Endothelial cell (in vitro differentiated cells): ENCODE measurements around the gene DNAH9. TPM values are rescaled to one million over a fixed set of nuclear protein-coding genes. Genes with fewer than 3 reads are reported as not detected.

ENCODE experiments used
- DNase-seq: peaks from one replicate; pipeline ENCODE4 v3.0.0; 2021; ENCODE audit warnings: low spot score
- H3K27ac Mint-ChIP-seq: one replicate; pipeline ENCODE4 v1.8.0; 2021; ENCODE audit warnings: mixed read lengths, inconsistent platforms; ENCODE audit not compliant: unreplicated experiment
- H3K27me3 Mint-ChIP-seq: one replicate; pipeline ENCODE4 v1.8.0; 2021; ENCODE audit warnings: mild to moderate bottlenecking, moderate library complexity, mixed read lengths, inconsistent platforms; ENCODE audit not compliant: unreplicated experiment
- H3K36me3 Mint-ChIP-seq: one replicate; pipeline ENCODE4 v1.8.0; 2021; ENCODE audit warnings: mild to moderate bottlenecking, low read depth, mixed read lengths, inconsistent platforms; ENCODE audit not compliant: unreplicated experiment
- H3K4me1 Mint-ChIP-seq: one replicate; pipeline ENCODE4 v1.8.0; 2021; ENCODE audit warnings: mild to moderate bottlenecking, mixed read lengths, inconsistent platforms; ENCODE audit not compliant: unreplicated experiment
- H3K4me3 Mint-ChIP-seq: one replicate; pipeline ENCODE4 v1.8.0; 2021; ENCODE audit warnings: mild to moderate bottlenecking, mixed read lengths, inconsistent platforms; ENCODE audit not compliant: unreplicated experiment
- H3K9me3 Mint-ChIP-seq: one replicate; pipeline ENCODE4 v1.8.0; 2021; ENCODE audit warnings: mixed read lengths, inconsistent platforms; ENCODE audit not compliant: unreplicated experiment
- total RNA-seq: library from RNA; stranded (reverse); fragmentation: NEBNext Ultra II Directional; extraction: Animal tissue kit (Norgen Biotek cat#: 25700); gene quantifications from one replicate; pipeline ENCODE4 v1.2.1, GENCODE V29; 2021; ENCODE audit not compliant: unreplicated experiment
- TF ChIP-seq, protein P1 (sequence below): fragments of 200-600 bp; sonication (generic); IDR thresholded peaks from one replicate; pipeline ENCODE4 v1.5.0; 2021; ENCODE audit warnings: antibody characterized with exemption; ENCODE audit not compliant: unreplicated experiment

The DNAH9 gene
- total RNA-seq, 1 donor from 2014 or later = not detected

DNA sequence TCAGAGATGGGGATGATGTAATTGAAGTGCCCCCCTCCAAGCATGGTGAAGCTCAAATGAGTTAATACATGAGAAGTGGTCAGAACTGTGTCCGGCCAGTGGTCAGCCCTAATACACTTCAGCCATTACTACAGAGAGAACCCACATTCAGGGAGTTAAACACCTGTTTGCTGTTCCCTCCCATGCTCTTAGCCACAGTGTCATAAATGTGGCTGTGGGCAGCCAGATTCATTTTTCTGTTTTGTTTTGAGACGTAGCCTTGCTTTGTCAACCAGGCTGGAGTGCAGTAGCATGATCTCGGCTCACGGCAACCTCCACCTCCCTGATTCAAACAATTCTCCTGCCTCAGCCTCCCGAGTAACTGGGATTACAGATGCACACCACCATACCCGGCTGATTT is 139.9 kb downstream of the DNAH9 start:
- peaks cover 38% of the 10 kb centered on the region for H3K9me3 Mint-ChIP-seq
- no peaks in the 10 kb centered on the region for H3K36me3 Mint-ChIP-seq
- no peak overlapping the region for H3K27ac Mint-ChIP-seq
- H3K4me1 Mint-ChIP-seq = no peaks in the 10 kb centered on the region
- TF ChIP-seq, protein P1, sequence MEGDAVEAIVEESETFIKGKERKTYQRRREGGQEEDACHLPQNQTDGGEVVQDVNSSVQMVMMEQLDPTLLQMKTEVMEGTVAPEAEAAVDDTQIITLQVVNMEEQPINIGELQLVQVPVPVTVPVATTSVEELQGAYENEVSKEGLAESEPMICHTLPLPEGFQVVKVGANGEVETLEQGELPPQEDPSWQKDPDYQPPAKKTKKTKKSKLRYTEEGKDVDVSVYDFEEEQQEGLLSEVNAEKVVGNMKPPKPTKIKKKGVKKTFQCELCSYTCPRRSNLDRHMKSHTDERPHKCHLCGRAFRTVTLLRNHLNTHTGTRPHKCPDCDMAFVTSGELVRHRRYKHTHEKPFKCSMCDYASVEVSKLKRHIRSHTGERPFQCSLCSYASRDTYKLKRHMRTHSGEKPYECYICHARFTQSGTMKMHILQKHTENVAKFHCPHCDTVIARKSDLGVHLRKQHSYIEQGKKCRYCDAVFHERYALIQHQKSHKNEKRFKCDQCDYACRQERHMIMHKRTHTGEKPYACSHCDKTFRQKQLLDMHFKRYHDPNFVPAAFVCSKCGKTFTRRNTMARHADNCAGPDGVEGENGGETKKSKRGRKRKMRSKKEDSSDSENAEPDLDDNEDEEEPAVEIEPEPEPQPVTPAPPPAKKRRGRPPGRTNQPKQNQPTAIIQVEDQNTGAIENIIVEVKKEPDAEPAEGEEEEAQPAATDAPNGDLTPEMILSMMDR = no peak
- no peak overlapping the region for H3K4me3 Mint-ChIP-seq
- no peak for DNase-seq
- H3K27me3 Mint-ChIP-seq = peaks cover 2% of the 10 kb centered on the region

DNA sequence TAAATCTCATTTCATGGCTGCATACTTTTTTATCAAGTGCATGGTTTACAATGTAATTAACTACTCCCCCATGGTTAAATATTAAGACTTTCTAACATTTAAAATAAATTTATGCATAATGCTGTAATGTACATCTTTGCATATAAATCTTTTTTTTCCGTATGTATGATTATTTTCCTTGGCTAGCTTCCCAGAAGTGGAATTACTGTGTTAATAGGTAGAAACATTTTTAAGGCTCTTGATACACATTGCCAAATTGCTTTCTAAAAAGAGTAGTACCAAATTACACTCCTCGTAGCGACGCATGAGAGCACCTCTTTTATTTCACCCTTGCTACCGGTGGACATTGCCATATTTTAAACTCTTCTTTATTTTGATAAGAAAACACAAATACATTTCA is 141.1 kb downstream of the DNAH9 start:
- TF ChIP-seq, protein P1 = no peak
- no peak for DNase-seq
- Mint-ChIP-seq H3K27me3 (peaks cover 6% of the 10 kb centered on the region), H3K4me3 (no peak overlapping the region), H3K36me3 (no peaks in the 10 kb centered on the region), H3K4me1 (no peaks in the 10 kb centered on the region), H3K27ac (no peak overlapping the region), H3K9me3 (peaks cover 38% of the 10 kb centered on the region)

DNA sequence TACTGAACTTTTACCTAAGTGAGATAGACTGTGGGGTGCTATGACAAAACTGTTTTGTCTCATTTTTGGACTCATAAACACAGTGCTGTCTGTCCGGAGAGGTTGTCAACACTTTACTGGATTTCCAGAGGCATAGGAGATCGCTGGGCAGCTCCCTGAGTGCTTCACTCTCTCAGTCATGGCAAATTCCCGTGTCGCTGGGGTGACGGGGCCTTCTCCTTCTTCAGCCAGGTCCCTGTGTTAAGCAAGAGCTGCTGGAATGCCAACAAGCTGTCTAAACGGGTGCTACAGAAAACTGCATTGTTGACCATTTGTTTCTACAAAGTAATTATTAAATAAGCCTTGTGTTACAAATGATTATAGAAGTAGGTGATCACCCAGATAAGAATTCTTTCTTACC is 141.6 kb downstream of the DNAH9 start:
- H3K36me3 Mint-ChIP-seq = no peaks in the 10 kb centered on the region
- H3K27ac Mint-ChIP-seq = no peak overlapping the region
- no peak for DNase-seq
- H3K4me1 Mint-ChIP-seq = no peaks in the 10 kb centered on the region
- H3K4me3 Mint-ChIP-seq = no peak overlapping the region
- peaks cover 41% of the 10 kb centered on the region for H3K9me3 Mint-ChIP-seq
- peaks cover 6% of the 10 kb centered on the region for H3K27me3 Mint-ChIP-seq
- TF ChIP-seq, protein P1 = no peak

DNA sequence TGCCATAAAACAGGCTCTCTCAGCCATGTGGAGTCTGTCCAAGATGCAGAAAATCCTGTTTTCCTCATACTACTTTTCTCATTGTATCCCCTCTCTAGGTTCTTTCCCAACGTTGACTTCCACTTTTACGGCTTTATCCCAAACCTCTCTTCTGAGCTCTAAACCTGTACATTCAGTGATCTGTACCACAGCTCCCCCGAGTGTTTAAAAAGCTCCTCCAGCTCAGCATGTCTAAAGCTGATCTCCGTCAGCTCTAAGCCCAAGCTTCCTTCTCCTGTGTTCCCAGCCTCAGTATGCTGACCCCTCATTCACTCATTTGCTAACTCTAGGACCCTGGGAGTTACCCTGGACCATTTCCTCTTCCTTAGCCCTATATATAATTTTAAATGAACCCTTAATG is 144.6 kb downstream of the DNAH9 start:
- Mint-ChIP-seq H3K27ac (no peak overlapping the region), H3K4me3 (no peak overlapping the region), H3K27me3 (peaks cover 6% of the 10 kb centered on the region), H3K36me3 (no peaks in the 10 kb centered on the region), H3K9me3 (peaks cover 50% of the 10 kb centered on the region), H3K4me1 (no peaks in the 10 kb centered on the region)
- no peak for DNase-seq
- TF ChIP-seq, protein P1 = no peak

DNA sequence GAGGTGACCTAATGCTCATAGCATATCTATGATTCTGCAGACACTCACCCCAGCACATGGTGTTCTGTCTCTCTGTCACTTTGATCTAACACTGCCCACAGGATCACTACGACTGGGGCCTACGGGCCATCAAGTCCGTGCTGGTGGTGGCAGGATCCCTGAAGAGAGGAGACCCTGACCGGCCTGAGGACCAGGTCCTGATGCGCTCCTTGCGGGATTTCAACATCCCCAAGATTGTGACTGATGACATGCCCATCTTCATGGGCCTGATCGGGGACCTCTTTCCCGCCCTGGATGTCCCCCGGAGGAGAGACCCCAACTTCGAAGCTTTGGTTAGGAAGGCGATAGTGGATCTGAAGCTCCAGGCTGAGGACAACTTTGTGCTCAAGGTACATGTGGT is 146.4 kb downstream of the DNAH9 start:
- H3K27me3 Mint-ChIP-seq = peaks cover 6% of the 10 kb centered on the region
- peaks cover 50% of the 10 kb centered on the region for H3K9me3 Mint-ChIP-seq
- no peak for DNase-seq
- H3K4me1 Mint-ChIP-seq = no peaks in the 10 kb centered on the region
- TF ChIP-seq, protein P1 = no peak
- no peaks in the 10 kb centered on the region for H3K36me3 Mint-ChIP-seq
- no peak overlapping the region for H3K27ac Mint-ChIP-seq
- no peak overlapping the region for H3K4me3 Mint-ChIP-seq
